GM12891 (cell line): ENCODE data around the gene CCDC117.

ENCODE experiments used
- POLR2A ChIP-seq: IDR thresholded peaks from 2 replicates; pipeline ENCODE4 v1.6.1; 2011; ENCODE audit warnings: low read depth, low read length, control low read depth
- POLR2AphosphoS5 ChIP-seq: IDR thresholded peaks from 2 replicates; pipeline ENCODE4 v1.6.1; 2011; ENCODE audit warnings: low read depth, low read length, control low read depth
- POU2F2 ChIP-seq: IDR thresholded peaks from 2 replicates; pipeline ENCODE4 v1.6.1; 2011; ENCODE audit warnings: low read depth, mild to moderate bottlenecking, control low read depth, low read length, moderate library complexity

DNA sequence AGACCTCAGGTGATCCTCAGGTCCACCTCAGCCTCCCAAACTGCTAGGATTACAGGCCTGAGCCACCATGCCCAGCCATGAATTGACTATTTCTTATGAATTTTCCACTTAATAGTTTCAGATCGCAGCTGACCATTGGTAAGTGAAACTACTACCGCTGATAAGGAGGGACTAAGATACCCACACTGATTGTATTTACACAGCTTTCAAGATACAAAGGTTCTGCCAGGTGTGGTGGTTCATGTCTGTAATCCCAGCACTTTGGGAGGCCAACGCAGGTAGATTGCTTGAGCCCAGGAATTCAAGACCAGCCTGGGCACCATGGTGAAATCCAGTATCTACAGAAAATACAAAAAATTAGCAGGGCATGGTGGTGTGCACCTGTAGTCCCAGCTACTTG lies 34.8 kb upstream of the CCDC117 start:
- TF ChIP-seq POLR2AphosphoS5 = no peak
- TF ChIP-seq POLR2A = no peak
- TF ChIP-seq POU2F2 = no peak
